Measurements from ENCODE around the gene CFAP161.

DNA sequence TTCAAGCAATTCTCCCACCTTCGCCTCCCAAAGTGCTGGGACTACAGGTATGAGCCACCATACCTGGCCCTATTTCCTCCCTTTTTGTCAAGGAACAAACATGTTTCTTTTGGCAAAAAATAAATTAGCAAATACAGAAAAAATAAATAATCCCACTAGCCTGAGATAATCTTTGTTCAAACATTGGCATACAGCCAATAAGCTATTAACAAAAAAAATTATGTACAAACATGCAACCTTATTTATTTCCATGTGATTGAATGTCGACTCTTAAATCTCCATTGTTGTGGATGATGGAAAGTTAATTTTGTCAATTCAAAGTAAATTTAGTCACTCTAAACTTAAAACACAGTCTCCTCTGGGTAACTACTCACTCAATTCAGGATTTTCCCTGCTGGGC is 44.3 kb downstream of the CFAP161 start:
- TF ChIP-seq, protein P1, sequence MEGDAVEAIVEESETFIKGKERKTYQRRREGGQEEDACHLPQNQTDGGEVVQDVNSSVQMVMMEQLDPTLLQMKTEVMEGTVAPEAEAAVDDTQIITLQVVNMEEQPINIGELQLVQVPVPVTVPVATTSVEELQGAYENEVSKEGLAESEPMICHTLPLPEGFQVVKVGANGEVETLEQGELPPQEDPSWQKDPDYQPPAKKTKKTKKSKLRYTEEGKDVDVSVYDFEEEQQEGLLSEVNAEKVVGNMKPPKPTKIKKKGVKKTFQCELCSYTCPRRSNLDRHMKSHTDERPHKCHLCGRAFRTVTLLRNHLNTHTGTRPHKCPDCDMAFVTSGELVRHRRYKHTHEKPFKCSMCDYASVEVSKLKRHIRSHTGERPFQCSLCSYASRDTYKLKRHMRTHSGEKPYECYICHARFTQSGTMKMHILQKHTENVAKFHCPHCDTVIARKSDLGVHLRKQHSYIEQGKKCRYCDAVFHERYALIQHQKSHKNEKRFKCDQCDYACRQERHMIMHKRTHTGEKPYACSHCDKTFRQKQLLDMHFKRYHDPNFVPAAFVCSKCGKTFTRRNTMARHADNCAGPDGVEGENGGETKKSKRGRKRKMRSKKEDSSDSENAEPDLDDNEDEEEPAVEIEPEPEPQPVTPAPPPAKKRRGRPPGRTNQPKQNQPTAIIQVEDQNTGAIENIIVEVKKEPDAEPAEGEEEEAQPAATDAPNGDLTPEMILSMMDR (IDR thresholded peaks at IDR 0.05; ENCODE audit: low read depth, low read length, poor library complexity, severe bottlenecking): no peak
- no peak for TF ChIP-seq EZH2phosphoT487 (IDR thresholded peaks at IDR 0.05; ENCODE audit: borderline replicate concordance, low read length)
